AG09309 (cell line): ENCODE measurements around the gene ABTB2.
"Not testable (repeated sequence)": the region's sequence is repeated elsewhere in the genome, so short reads cannot be mapped to it uniquely, and the experiment has no call there.

Experiments used
- DNase-seq: peaks from one replicate; pipeline ENCODE4 v3.0.0-alpha.2; 2010; ENCODE audit warnings: low read depth
- H3K4me3 ChIP-seq: 2 replicates; pipeline ENCODE4 v1.5.1; 2011; ENCODE audit warnings: mild to moderate bottlenecking, low read depth, low read length, moderate library complexity; ENCODE audit not compliant: control insufficient read depth
- CTCF ChIP-seq: IDR thresholded peaks from 2 replicates; pipeline ENCODE4 v1.5.1; 2011; ENCODE audit warnings: mild to moderate bottlenecking, low read depth, low read length, inconsistent platforms; ENCODE audit not compliant: insufficient read depth, control insufficient read depth; ENCODE audit errors: missing control alignments

Gene ABTB2

GRCh38 chr11:34181856-34182405 lies 175.9 kb downstream of the ABTB2 start:
- no peak overlapping the region for H3K4me3 ChIP-seq
- DNase-seq: no peak
- TF ChIP-seq CTCF: no peak

GRCh38 chr11:34181251-34181650 lies 176.6 kb downstream of the ABTB2 start:
- no peak for DNase-seq
- TF ChIP-seq CTCF: no peak
- H3K4me3 ChIP-seq: no peak overlapping the region

GRCh38 chr11:34180814-34181165 lies 177.0 kb downstream of the ABTB2 start:
- not testable (repeated sequence) for DNase-seq, H3K4me3 ChIP-seq

GRCh38 chr11:34180040-34180813 lies 177.6 kb downstream of the ABTB2 start:
- DNase-seq: no peak
- H3K4me3 ChIP-seq: no peak overlapping the region
- no peak for TF ChIP-seq CTCF

GRCh38 chr11:34179026-34179675 lies 178.7 kb downstream of the ABTB2 start:
- TF ChIP-seq CTCF: no peak
- H3K4me3 ChIP-seq: no peak overlapping the region
- DNase-seq: no peak

- no peak for TF ChIP-seq CTCF
- DNase-seq: no peak
- no peak overlapping the region for H3K4me3 ChIP-seq
Observed at GRCh38 chr11:34178209-34178821, 179.5 kb downstream of the ABTB2 start.

GRCh38 chr11:34176751-34177209 lies 181.0 kb downstream of the ABTB2 start:
- no peak for DNase-seq
- H3K4me3 ChIP-seq: no peak overlapping the region
- TF ChIP-seq CTCF: no peak
